Colonic mucosa (tissue), 4 donors: ENCODE results near the gene ARMC9. TPM values are rescaled to one million over a fixed set of nuclear protein-coding genes. Genes with fewer than 3 reads are reported as not detected.

Source experiments
- DNase-seq: peaks from one replicate; pipeline ENCODE4 v3.0.0-alpha.2; 2020
- H3K27ac ChIP-seq: fragments of 200-600 bp; one replicate; pipeline ENCODE4 v1.8.0; 2021
- H3K27me3 ChIP-seq: fragments of 200-600 bp; one replicate; pipeline ENCODE4 v1.8.0; 2021
- H3K36me3 ChIP-seq: fragments of 200-600 bp; one replicate; pipeline ENCODE4 v1.8.0; 2021
- H3K4me1 ChIP-seq: fragments of 200-600 bp; one replicate; pipeline ENCODE4 v1.8.0; 2021; ENCODE audit warnings: mild to moderate bottlenecking
- H3K4me3 ChIP-seq: fragments of 200-600 bp; one replicate; pipeline ENCODE4 v1.8.0; 2021
- H3K9ac ChIP-seq, 2 donors: one replicate each; pipeline ENCODE4 v1.7.0; 2013; ENCODE audit warnings: control low read depth in 2 of 2, low read depth in 2 of 2, low read length in 2 of 2
- H3K9me3 ChIP-seq: fragments of 200-600 bp; one replicate; pipeline ENCODE4 v1.8.0; 2021
- CTCF ChIP-seq: fragments of 200-600 bp; IDR thresholded peaks from one replicate; pipeline ENCODE4 v1.8.0; 2022; ENCODE audit warnings: antibody characterized with exemption, mild to moderate bottlenecking
- intact Hi-C: fragments of 100-400 bp; cut with DNase I; formaldehyde crosslinking; loops from one replicate; pipeline ENCODE4 v1.14.1; 2022
- total RNA-seq, 2 donors: library from RNA; stranded (reverse); fragmentation: NEBNext Ultra II Directional in 1 of 2; extraction: Animal tissue kit (Norgen Biotek cat#: 25700) in 1 of 2; gene quantifications; one replicate each; pipeline ENCODE4 v1.2.1, GENCODE V29; 2021
- donor health status: healthy.
- donor health status: DM: no; HTN: no; CAD: no.
- donor health status: DM: no; HTN: no; CAD: no.

The ARMC9 gene
- total RNA-seq, 2 donors from 2014 or later, result 9.8 to 17.2 TPM

- no peaks in the 10 kb centered on the region for H3K27me3 ChIP-seq
- no peaks in the 10 kb centered on the region for H3K9me3 ChIP-seq
- H3K4me1 ChIP-seq, result no peaks in the 10 kb centered on the region
- H3K36me3 ChIP-seq, result no peaks in the 10 kb centered on the region
- no peak overlapping the region for H3K27ac ChIP-seq
- no peak for DNase-seq
- H3K4me3 ChIP-seq, result no peak overlapping the region
- no peak for TF ChIP-seq CTCF
- no peak overlapping the region for H3K9ac ChIP-seq
- intact Hi-C loops, result no loop called here
These were observed 168.7 kb downstream of the ARMC9 start for GRCh38 chr2:231367178-231367577.

- H3K9ac ChIP-seq, result no peak overlapping the region
- no peaks in the 10 kb centered on the region for H3K27me3 ChIP-seq
- no peak overlapping the region for H3K4me3 ChIP-seq
- H3K36me3 ChIP-seq, result no peaks in the 10 kb centered on the region
- H3K4me1 ChIP-seq, result no peaks in the 10 kb centered on the region
- intact Hi-C loops, result no loop called here
- no peak for DNase-seq
- TF ChIP-seq CTCF, result no peak
- H3K27ac ChIP-seq, result no peak overlapping the region
- no peaks in the 10 kb centered on the region for H3K9me3 ChIP-seq
These were observed 171.4 kb downstream of the ARMC9 start for GRCh38 chr2:231369580-231370428.

GRCh38 chr2:231370429-231370748 is 172.0 kb downstream of the ARMC9 start:
- H3K4me1 ChIP-seq, result no peaks in the 10 kb centered on the region
- H3K4me3 ChIP-seq, result no peak overlapping the region
- intact Hi-C loops, result no loop called here
- H3K27ac ChIP-seq, result no peak overlapping the region
- no peak for DNase-seq
- H3K9ac ChIP-seq, result no peak overlapping the region
- H3K9me3 ChIP-seq, result no peaks in the 10 kb centered on the region
- no peaks in the 10 kb centered on the region for H3K36me3 ChIP-seq
- H3K27me3 ChIP-seq, result no peaks in the 10 kb centered on the region
- TF ChIP-seq CTCF, result no peak

GRCh38 chr2:231370749-231371429 is 172.5 kb downstream of the ARMC9 start:
- no peaks in the 10 kb centered on the region for H3K36me3 ChIP-seq
- no peaks in the 10 kb centered on the region for H3K27me3 ChIP-seq
- intact Hi-C loops, result no loop called here
- no peak overlapping the region for H3K27ac ChIP-seq
- DNase-seq, result no peak
- H3K9me3 ChIP-seq, result no peaks in the 10 kb centered on the region
- no peak overlapping the region for H3K4me3 ChIP-seq
- no peak for TF ChIP-seq CTCF
- no peaks in the 10 kb centered on the region for H3K4me1 ChIP-seq
- H3K9ac ChIP-seq, result no peak overlapping the region

GRCh38 chr2:231371430-231372054 is 173.1 kb downstream of the ARMC9 start:
- Histone ChIP-seq H3K9ac (no peak overlapping the region), H3K27ac (no peak overlapping the region), H3K4me3 (no peak overlapping the region), H3K9me3 (no peaks in the 10 kb centered on the region), H3K27me3 (no peaks in the 10 kb centered on the region), H3K4me1 (no peaks in the 10 kb centered on the region), H3K36me3 (no peaks in the 10 kb centered on the region)
- intact Hi-C loops, result no loop called here
- DNase-seq, result no peak
- no peak for TF ChIP-seq CTCF
